HG03520 (cell line): ENCODE measurements around the gene CD79A.

Source experiments
- ATAC-seq: cut with Tn5 transposase; IDR thresholded peaks from one replicate; pipeline ENCODE4 v1.9.1; 2021; ENCODE audit warnings: mild to moderate bottlenecking, moderate library complexity; ENCODE audit not compliant: unreplicated experiment

Gene CD79A

GRCh38 chr19:41929536-41930071 lies 52.5 kb downstream of the CD79A start:
- no peak for ATAC-seq

GRCh38 chr19:41930322-41930722 lies 53.2 kb downstream of the CD79A start:
- ATAC-seq = no peak
